ENCODE measurements around the gene PODXL2.

DNA sequence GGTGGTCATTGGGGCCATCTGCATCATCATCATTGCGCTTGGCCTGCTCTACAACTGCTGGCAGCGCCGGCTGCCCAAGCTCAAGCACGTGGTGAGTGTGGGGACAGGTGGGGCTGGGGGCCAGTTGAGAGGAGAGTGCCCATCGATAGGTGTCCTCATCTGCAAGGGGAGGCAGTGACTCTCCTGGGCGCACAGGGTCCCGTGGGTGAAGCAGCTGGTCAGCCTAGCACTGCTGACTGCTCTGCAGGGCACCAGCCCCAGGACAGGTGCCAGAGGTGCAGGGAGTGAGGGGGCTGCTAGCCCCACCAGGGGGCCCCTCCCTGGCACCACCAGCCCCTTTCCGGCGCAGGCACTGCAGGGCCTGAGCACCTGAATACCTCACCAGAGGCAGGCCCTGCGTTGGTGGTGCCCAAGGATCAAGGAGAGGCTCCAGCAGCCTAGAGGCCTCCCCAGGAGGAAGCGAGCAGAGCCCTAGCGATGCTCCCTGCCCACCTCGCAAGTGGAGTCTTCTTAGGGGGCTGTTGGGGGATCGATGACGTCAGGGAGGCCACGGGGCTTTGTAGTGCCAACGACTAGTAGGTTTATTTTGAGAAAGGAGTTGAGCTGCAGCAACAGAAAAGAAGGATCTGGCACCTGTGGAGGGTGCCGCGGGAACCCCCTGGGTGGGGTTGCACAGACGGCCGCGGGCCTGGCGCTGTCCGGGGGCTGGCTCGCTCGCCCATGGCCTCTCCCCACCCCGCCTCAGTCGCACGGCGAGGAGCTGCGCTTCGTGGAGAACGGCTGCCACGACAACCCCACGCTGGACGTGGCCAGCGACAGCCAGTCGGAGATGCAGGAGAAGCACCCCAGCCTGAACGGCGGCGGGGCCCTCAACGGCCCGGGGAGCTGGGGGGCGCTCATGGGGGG, 42.8 kb downstream of the PODXL2 start:
- TF ChIP-seq, protein P1, sequence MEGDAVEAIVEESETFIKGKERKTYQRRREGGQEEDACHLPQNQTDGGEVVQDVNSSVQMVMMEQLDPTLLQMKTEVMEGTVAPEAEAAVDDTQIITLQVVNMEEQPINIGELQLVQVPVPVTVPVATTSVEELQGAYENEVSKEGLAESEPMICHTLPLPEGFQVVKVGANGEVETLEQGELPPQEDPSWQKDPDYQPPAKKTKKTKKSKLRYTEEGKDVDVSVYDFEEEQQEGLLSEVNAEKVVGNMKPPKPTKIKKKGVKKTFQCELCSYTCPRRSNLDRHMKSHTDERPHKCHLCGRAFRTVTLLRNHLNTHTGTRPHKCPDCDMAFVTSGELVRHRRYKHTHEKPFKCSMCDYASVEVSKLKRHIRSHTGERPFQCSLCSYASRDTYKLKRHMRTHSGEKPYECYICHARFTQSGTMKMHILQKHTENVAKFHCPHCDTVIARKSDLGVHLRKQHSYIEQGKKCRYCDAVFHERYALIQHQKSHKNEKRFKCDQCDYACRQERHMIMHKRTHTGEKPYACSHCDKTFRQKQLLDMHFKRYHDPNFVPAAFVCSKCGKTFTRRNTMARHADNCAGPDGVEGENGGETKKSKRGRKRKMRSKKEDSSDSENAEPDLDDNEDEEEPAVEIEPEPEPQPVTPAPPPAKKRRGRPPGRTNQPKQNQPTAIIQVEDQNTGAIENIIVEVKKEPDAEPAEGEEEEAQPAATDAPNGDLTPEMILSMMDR (IDR thresholded peaks at IDR 0.05), result no peak
- no peak for TF ChIP-seq POLR2A (IDR thresholded peaks at IDR 0.05)
